ENCODE data around the gene HOMER2.
"Not testable (repeated sequence)": the region's sequence is repeated elsewhere in the genome, so short reads cannot be mapped to it uniquely, and the experiment has no call there.

HOMER2 gene

DNA sequence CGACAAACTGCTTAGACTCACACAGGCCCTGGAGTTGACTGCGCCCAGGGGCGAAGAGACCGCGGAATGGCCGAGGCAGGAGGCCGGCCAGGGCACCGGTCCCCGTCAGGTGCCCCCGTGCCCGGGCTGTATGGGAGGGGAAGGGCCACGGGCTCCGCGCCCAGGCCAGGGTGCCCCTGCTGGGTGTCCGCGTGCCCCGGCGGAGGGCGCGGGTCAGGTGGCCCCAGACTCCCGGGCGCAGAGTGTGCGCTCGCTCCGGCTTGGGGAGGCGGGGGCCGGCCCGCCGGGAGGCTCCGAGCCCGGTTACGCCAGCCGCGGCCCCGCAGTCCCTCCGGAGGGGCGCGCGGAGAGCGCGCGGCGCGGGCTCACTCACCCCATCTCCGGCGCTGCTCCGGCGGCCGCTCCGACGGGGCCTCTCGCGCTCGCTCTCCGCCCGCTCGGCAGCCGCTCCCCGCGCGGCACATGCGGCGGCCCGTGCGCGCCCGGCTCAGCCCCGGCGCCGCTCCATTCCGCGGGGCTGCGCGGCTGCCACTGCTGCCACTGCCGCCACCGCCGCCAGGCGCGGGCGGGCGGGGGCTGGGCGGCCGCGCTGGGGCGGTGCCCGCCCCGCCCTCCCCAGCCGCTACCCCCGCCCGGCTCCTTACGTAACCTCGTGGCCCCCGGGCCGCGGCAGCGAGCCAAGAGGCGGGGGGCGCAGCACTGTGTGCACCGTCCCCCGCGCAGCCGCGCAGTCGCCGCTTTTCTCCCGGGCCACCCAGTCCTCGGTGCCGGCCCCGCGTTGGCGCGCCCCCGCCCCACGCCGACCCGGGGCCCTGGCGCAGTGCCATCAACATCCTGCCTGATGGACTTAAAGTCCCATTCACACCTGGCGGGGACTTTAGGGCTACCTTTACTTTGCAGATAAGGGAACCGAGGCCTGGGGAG lies at the start of gene HOMER2:
Gene HOMER2, minus strand, starts transcription at position 563 of the 924 bp plus-strand sequence. Its CDS starts 185 bp downstream, at position 378.
- peak; percentile 6 for DNase-seq (ENCODE audit: low read depth)

DNA sequence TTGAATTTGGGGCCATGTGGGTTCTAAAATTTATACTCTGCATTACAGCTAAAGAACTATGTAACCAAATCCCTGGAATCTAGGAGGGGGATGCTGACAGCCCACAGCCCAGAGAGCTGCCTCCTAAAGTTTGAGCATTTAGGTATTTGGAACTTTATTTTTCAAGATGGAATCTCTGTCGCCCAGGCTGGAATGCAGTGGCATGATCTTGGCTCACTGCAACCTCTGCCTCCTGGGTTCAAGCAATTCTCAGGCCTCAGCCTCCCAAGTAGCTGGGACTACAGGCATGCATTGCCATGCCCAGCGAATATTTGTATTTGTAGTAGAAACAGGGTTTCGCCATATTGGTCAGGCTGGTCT lies 48.1 kb upstream of the HOMER2 start:
- not testable (repeated sequence) for DNase-seq (ENCODE audit: low read depth); H3K4me3 ChIP-seq (ENCODE audit: low read depth, low read length)

More for the DNA sequence above, at the start of gene HOMER2:
- TF ChIP-seq, protein P1, sequence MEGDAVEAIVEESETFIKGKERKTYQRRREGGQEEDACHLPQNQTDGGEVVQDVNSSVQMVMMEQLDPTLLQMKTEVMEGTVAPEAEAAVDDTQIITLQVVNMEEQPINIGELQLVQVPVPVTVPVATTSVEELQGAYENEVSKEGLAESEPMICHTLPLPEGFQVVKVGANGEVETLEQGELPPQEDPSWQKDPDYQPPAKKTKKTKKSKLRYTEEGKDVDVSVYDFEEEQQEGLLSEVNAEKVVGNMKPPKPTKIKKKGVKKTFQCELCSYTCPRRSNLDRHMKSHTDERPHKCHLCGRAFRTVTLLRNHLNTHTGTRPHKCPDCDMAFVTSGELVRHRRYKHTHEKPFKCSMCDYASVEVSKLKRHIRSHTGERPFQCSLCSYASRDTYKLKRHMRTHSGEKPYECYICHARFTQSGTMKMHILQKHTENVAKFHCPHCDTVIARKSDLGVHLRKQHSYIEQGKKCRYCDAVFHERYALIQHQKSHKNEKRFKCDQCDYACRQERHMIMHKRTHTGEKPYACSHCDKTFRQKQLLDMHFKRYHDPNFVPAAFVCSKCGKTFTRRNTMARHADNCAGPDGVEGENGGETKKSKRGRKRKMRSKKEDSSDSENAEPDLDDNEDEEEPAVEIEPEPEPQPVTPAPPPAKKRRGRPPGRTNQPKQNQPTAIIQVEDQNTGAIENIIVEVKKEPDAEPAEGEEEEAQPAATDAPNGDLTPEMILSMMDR (conservative IDR thresholded peaks at IDR 0.05; ENCODE audit: low read depth, low read length), result no peak
- peak within 1 kb of the TSS; percentile 33 for H3K4me3 ChIP-seq (ENCODE audit: low read depth, low read length)

DNA sequence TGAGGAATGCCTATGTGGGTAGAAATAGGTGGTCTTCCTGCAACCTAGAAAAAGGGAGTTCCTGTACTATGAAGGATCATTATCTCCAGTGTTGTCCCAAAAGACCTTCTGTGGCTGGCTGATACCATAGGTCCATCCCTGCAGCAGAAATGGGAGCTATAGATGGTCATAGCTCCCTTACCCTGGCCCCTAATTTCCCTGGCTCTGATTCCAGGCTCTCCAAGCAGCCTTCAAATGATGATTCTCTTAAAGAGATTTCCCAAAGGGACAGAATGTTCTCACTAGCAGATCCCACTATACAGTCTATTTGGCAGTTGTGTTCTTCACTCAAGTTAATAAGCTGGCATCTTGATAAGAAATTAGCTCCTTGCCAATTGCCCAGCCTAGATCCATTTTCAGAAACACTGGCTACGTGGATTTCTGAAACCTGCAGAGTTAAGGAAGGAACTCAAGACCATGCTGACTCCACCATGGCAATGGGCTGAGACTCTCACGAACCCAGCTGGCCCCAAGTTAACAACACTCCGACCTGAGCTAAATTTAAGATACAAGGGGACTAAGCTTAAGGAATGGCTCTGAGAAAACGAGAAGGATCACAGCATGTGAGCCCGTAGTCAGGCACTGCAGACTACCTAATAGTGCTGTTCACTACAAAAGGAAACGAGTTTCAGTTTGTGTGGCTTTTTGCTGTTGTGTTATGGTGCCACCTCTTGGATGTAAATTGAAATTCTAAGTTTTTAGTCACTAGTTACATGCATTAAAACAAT lies 47.6 kb upstream of the HOMER2 start:
- DNase-seq (ENCODE audit: low read depth), result peak; percentile 85
- TF ChIP-seq, protein P1 (conservative IDR thresholded peaks at IDR 0.05; ENCODE audit: low read depth, low read length), result peak; percentile 67
- peak overlapping the region; percentile 53 for H3K4me3 ChIP-seq (ENCODE audit: low read depth, low read length)

DNA sequence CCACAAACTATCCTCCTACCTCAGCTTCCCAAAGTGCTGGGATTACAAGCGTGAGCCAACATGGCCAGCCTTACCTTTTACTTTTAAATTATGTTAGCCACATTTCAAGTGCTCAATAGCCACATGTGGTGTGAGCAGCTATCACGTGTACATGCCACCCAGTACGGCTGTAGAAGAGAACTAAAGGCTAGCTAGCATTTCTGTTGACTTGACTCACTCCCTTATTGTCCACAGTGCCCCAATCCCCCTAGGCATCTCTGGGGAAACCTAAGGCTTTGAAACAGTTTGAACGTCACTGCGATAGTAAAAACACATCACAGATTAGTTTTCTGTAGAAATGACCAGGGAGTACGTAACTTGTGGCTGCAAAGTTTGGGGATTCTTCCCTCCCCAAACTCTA lies 46.9 kb upstream of the HOMER2 start:
- DNase-seq (ENCODE audit: low read depth), result no peak
- TF ChIP-seq, protein P1 (conservative IDR thresholded peaks at IDR 0.05; ENCODE audit: low read depth, low read length), result no peak
- H3K4me3 ChIP-seq (ENCODE audit: low read depth, low read length), result no peak overlapping the region

DNA sequence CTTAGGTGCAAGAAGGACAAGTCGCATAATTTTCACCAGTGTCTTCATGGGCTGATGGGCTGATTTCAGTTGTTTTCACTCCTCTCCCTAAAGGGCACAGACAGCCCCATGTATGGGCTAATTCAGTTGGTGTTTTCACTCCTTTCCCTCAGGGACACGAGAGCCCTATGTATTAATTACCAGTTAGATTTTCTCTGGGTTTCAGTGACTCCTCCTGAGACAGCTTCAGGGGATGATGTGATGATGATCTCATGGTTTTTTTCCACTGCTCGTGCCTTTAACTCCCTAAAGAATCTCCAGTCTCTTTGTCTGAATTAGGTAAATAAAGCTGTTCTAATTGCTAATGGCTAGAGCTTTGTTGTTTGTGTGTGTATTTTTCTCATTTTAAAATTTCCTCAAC lies 43.4 kb upstream of the HOMER2 start:
- TF ChIP-seq, protein P1 (conservative IDR thresholded peaks at IDR 0.05; ENCODE audit: low read depth, low read length), result no peak
- no peak for DNase-seq (ENCODE audit: low read depth)
- H3K4me3 ChIP-seq (ENCODE audit: low read depth, low read length), result no peak overlapping the region

DNA sequence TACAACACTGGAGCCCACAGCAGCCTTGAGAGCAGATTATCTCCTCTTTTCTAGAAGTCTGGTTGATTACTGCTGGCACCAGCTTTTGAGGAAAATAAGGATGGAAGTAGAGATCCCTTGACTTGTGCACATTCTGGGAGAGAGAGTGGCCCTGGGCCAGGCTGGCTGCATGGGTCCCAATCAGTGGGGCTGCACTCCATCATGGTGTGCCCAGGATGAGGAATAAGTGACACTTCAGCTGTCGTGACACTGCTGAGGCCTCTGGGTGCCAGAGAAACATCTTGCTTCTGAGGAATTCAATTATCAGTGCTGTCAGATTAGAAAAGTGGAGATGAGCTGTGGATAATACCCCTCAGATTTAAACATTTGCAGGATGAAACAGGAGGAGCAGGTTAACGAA lies 42.6 kb upstream of the HOMER2 start:
- TF ChIP-seq, protein P1 (conservative IDR thresholded peaks at IDR 0.05; ENCODE audit: low read depth, low read length), result no peak

DNA sequence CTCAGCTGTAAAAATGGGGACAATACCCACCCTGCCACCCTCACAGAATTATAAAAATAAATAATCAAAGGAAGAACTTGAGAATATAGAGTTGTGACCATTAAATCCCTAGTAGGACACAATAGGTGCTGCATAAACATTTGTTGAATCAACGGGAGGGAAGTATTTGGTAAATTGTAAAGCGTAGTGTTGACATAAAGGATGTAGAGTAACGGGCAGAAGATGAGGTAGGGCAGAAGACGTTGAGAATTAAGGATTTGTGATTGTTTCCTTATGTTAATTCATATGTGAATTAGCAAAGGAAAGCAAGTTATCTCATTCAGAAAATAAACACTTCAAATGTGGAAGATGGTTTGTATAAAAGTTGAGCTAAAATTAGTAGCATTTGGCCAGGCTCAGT lies 40.6 kb upstream of the HOMER2 start:
- TF ChIP-seq, protein P1 (conservative IDR thresholded peaks at IDR 0.05; ENCODE audit: low read depth, low read length), result no peak

More for the DNA sequence above, 42.6 kb upstream of the HOMER2 start:
- no peak for DNase-seq (ENCODE audit: low read depth)
- H3K4me3 ChIP-seq (ENCODE audit: low read depth, low read length), result no peak overlapping the region

More for the DNA sequence above, 40.6 kb upstream of the HOMER2 start:
- DNase-seq (ENCODE audit: low read depth), result no peak
- H3K4me3 ChIP-seq (ENCODE audit: low read depth, low read length), result no peak overlapping the region

Measured in choroid plexus epithelial cell (primary cell).